Transverse colon (tissue), 4 donors: ENCODE data around the gene VENTX. TPM values are rescaled to one million over a fixed set of nuclear protein-coding genes. Genes with fewer than 3 reads are reported as not detected.

Experiments used
- DNase-seq: peaks from one replicate; pipeline ENCODE4 v3.0.0-alpha.2; 2019
- H3K27ac ChIP-seq, 4 donors: fragments of 200-600 bp; sonication (generic); 2 replicates each; pipeline ENCODE4 v1.5.1; 2016 to 2018; ENCODE audit warnings: inconsistent platforms in 4 of 4
- H3K27me3 ChIP-seq: fragments of 200-600 bp; sonication (generic); 2 replicates; pipeline ENCODE4 v1.5.1; 2017; ENCODE audit warnings: inconsistent platforms
- H3K36me3 ChIP-seq, 4 donors: fragments of 200-600 bp; sonication (generic); 2 replicates each; pipeline ENCODE4 v1.5.1; 2017 to 2019; ENCODE audit warnings: inconsistent platforms in 4 of 4
- H3K4me1 ChIP-seq, 4 donors: fragments of 200-600 bp; sonication (generic); 2 replicates each; pipeline ENCODE4 v1.5.1; 2017 to 2020; ENCODE audit warnings: inconsistent platforms in 4 of 4
- H3K4me3 ChIP-seq, 4 donors: fragments of 200-600 bp; sonication (generic); 1 replicate in 1 of 4; 2 replicates in 3 of 4; pipeline versions ENCODE4 v1.5.1 to v1.6.1; 2017 to 2019; ENCODE audit warnings: inconsistent platforms in 4 of 4
- H3K9me3 ChIP-seq, 2 donors: fragments of 200-600 bp; sonication (generic); 2 replicates each; pipeline ENCODE4 v1.5.1; 2017 to 2019; ENCODE audit warnings: inconsistent platforms in 2 of 2
- EP300 ChIP-seq: sonication (generic); formaldehyde crosslinking; IDR thresholded peaks from one replicate; pipeline ENCODE4 v1.6.1; 2017; ENCODE audit warnings: antibody characterized with exemption, low read depth
- POLR2A ChIP-seq: fragments of 450-650 bp; IDR thresholded peaks from one replicate; pipeline ENCODE4 v1.6.1; 2016; ENCODE audit warnings: antibody characterized with exemption, mild to moderate bottlenecking, moderate library complexity
- POLR2AphosphoS5 ChIP-seq, 3 donors: sonication (generic); formaldehyde crosslinking; IDR thresholded peaks; one replicate each; pipeline ENCODE4 v1.6.1; 2016; ENCODE audit warnings: antibody characterized with exemption in 3 of 3
- WGBS, 2 donors: methylation state at CpG; one replicate each; pipeline ENCODE4 v1.1.5; 2018; ENCODE audit warnings: low coverage in 1 of 2; 5-methylcytosine and 5-hydroxymethylcytosine counted together
- in situ Hi-C, 4 donors: fragments of 200-750 bp; cut with MboI; loops; one replicate each; pipeline versions ENCODE4 v1.15.0 to v1.15.1; 2017; ENCODE audit warnings: low sequenced_read_pairs in 3 of 4, low pct_ligation_motif_present in 1 of 4, low pct_unique_long_range_greater_than_20kb in 1 of 4
- intact Hi-C: fragments of 100-400 bp; cut with DNase I; formaldehyde crosslinking; loops from one replicate; pipeline ENCODE4 v1.15.1; 2023; ENCODE audit warnings: low total_unique reads
- total RNA-seq, 4 donors: library from RNA; depleted of rRNA; stranded (reverse); fragments of >200 nt; gene quantifications; one replicate each; pipeline ENCODE4 v1.1.0, GENCODE V29; 2016
- TF ChIP-seq, protein P1 (sequence below), 5 experiments: fragments of 200-600 bp in 3 of 5; fragments of 450-650 bp in 2 of 5; sonication (generic) in 3 of 5; IDR thresholded peaks; 1 replicate in 2 of 5; 2 replicates in 3 of 5; pipeline ENCODE4 v1.5.1; 2016 to 2017; ENCODE audit warnings: antibody characterized with exemption in 5 of 5, inconsistent platforms in 3 of 5, mild to moderate bottlenecking in 2 of 5, moderate library complexity in 1 of 5

VENTX gene
- total RNA-seq, 4 donors from 2014 or later: 0.27 to 0.48 TPM; not detected in 2

DNA sequence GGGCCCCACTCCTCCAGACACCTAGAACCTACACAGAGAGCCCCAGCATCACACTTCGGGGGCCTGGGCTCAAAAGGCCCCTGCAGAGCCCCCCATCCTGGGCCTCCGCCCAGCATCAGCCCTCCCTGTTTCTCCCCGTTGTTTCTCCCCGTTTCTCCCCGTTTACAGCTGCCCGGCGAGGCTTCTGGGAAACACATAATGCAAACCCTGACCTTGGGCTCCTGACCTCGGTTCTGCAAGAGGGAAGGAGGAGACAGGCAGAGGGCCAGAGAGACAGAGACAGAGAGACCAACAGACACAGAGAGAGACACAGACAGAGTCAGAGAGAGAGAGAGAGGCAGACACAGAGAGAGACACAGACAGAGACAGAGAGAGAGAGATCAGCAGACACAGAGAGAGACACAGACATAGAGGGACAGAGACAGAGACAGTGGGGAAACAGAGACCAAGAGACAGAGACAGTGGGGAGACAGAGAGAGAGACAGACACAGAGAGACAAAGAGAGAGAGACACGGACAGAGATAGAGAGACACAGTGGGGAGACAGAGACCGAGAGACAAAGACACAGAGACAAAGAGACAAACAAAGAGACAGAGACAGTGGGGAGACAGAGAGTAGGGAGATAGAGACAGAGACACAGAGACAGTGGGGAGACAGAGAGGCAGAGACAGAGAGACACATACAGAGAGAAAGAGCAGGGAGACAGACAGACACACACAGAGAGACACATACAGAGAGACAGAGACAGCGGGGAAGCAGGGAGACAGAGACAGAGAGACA lies 12.5 kb downstream of the VENTX start:
- 48 to 72% methylated on average over 4 to 11 of the region's 11 CpGs for WGBS, 2 donors
- peaks cover 47% of the 10 kb centered on the region for H3K27me3 ChIP-seq
- no peak for DNase-seq
- H3K36me3 ChIP-seq: no peaks in the 10 kb centered on the region
- no peak overlapping the region for H3K4me3 ChIP-seq
- intact Hi-C loops: no loop called here
- TF ChIP-seq, protein P1, sequence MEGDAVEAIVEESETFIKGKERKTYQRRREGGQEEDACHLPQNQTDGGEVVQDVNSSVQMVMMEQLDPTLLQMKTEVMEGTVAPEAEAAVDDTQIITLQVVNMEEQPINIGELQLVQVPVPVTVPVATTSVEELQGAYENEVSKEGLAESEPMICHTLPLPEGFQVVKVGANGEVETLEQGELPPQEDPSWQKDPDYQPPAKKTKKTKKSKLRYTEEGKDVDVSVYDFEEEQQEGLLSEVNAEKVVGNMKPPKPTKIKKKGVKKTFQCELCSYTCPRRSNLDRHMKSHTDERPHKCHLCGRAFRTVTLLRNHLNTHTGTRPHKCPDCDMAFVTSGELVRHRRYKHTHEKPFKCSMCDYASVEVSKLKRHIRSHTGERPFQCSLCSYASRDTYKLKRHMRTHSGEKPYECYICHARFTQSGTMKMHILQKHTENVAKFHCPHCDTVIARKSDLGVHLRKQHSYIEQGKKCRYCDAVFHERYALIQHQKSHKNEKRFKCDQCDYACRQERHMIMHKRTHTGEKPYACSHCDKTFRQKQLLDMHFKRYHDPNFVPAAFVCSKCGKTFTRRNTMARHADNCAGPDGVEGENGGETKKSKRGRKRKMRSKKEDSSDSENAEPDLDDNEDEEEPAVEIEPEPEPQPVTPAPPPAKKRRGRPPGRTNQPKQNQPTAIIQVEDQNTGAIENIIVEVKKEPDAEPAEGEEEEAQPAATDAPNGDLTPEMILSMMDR (IDR thresholded peaks at IDR 0.05): no peak
- TF ChIP-seq POLR2AphosphoS5 (IDR thresholded peaks at IDR 0.05) (no peak), EP300 (no peak), POLR2A (no peak)
- no peaks in the 10 kb centered on the region for H3K9me3 ChIP-seq
- in situ Hi-C loops: no loop called here
- H3K27ac ChIP-seq: no peak overlapping the region
- H3K4me1 ChIP-seq: peaks cover 0 to 8% (median 5%) of the 10 kb centered on the region in 4 donors

DNA sequence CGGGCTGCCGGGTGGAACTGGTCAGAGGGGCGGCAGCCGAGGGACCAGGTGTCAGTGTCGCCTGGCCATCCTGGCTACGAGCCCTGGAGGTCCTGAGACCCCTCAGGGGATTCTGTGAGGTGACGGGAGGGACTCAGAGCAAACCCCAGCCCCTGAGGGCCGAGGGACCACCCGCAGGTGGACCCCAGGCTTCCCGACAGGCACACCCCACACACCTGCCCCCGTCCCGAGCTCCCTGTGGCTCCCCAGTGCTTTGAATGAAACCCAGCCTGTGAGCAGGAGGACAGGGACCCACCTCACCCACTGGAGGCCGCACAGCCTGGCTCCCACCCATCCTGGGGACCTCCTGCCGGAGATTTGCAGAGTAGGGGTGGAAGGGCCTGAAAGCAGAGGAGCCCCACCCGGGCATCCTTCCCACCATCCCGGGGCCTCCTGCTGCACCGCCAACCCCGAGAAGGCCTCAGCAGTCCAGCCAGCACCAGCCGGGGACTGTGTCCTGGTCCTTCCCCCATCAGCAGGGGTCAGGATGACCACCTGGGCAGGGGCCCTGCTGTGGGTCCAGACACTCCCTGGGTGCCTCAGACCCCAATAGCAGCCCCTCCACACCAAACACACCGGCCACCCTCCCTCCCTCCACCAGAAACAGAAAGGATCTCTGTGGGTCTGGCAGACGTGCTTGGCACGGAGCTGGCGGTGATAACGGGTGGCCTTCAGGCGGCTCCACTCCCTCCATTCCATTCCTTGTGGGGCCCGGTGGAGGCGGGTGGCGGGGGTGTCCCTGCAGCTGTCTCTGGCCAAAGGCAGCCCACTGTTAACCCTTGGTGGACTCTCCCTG lies 13.9 kb downstream of the VENTX start:
- no peak for DNase-seq
- H3K4me3 ChIP-seq: no peak overlapping the region
- WGBS, 2 donors: 59% methylated on average over 21 of the region's 28 CpGs; no CpG with 5 or more reads in 1 of the 2 donors
- H3K36me3 ChIP-seq: no peaks in the 10 kb centered on the region
- H3K9me3 ChIP-seq: no peaks in the 10 kb centered on the region
- intact Hi-C loops (no loop called here), in situ Hi-C loops (no loop called here)
- no peak overlapping the region for H3K27ac ChIP-seq
- no peaks in the 10 kb centered on the region for H3K4me1 ChIP-seq
- H3K27me3 ChIP-seq: peaks cover 33% of the 10 kb centered on the region
- TF ChIP-seq POLR2A (no peak), EP300 (no peak), POLR2AphosphoS5 (IDR thresholded peaks at IDR 0.05) (no peak)
- TF ChIP-seq, protein P1 (IDR thresholded peaks at IDR 0.05): no peak

DNA sequence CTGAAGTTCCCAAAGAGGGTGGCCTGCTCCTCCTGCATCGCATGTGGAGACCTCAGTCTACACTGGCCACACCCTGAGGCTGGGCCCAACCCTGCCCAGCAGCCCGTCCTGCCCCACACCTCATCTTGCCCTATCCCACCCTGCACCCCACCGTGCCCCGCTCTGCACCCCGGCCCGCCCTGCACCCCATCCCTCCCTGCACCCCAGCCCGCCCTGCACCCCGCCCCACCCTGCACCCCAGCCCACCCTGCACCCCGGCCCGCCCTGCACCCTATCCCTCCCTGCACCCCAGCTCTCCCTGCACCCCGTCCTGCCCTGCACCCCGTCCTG lies 14.5 kb downstream of the VENTX start:
- Histone ChIP-seq H3K9me3 (no peaks in the 10 kb centered on the region), H3K36me3 (no peaks in the 10 kb centered on the region), H3K27me3 (peaks cover 27% of the 10 kb centered on the region), H3K4me3 (no peak overlapping the region), H3K4me1 (peaks cover 1 to 2% (median 2%) of the 10 kb centered on the region in 4 donors), H3K27ac (no peak overlapping the region)
- intact Hi-C loops (no loop called here), in situ Hi-C loops (no loop called here)
- 57% methylated on average over 6 of the region's 12 CpGs; no CpG with 5 or more reads in 1 of the 2 donors for WGBS, 2 donors
- DNase-seq: no peak
- TF ChIP-seq POLR2AphosphoS5 (IDR thresholded peaks at IDR 0.05) (no peak), EP300 (no peak)

DNA sequence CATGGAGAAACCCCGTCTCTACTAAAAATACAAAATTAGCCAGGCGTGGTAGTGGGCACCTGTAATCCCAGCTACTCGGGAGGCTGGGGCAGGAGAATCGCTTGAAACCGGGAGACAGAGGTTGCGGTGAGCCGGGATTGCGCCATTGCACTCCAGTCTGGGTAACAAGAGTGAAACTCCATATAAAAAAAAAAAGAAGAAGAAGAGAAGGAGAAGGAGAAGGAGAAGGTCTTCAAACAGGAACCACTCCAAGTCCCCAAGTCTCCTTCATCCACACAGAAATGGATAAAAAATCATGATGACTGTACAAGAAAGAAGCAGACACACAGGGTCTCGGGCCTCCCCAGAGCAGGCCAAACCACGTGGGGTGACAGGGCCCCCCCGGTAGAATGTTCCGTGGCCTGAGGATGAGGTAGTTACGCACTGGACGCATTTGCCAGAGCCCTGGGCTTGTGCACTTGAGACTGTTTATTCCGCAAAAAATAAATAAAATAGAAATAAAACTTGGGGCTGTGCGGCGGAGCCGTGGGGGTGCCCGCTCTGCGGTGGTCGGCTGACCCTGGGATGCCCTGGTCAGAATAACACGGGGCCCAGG lies 15.8 kb downstream of the VENTX start:
- Histone ChIP-seq H3K9me3 (no peaks in the 10 kb centered on the region), H3K27ac (no peak overlapping the region), H3K27me3 (peaks cover 14% of the 10 kb centered on the region), H3K4me1 (peaks cover 13 to 15% (median 14%) of the 10 kb centered on the region in 4 donors), H3K4me3 (no peak overlapping the region), H3K36me3 (no peaks in the 10 kb centered on the region)
- intact Hi-C loops (no loop called here), in situ Hi-C loops (no loop called here)
- 75 to 81% methylated on average over 12 to 22 of the region's 22 CpGs for WGBS, 2 donors
- TF ChIP-seq POLR2AphosphoS5 (IDR thresholded peaks at IDR 0.05) (no peak), POLR2A (no peak), EP300 (no peak)
- TF ChIP-seq, protein P1 (IDR thresholded peaks at IDR 0.05): no peak
- no peak for DNase-seq
